HCT116 (cell line): ENCODE results near the gene SPTBN1.

Experiments
- CTCF ChIP-seq, 3 experiments: fragments of 200-600 bp in 1 of 3; sonication (generic) in 1 of 3; IDR thresholded peaks in 2 of 3; conservative IDR thresholded peaks in 1 of 3; 2 replicates each; pipeline ENCODE4 v1.5.1; 2012 to 2017; ENCODE audit warnings: low read depth in 2 of 3, low read length in 2 of 3, antibody characterized with exemption in 1 of 3, borderline replicate concordance in 1 of 3, control low read depth in 1 of 3, mild to moderate bottlenecking in 1 of 3, mixed read lengths in 1 of 3, mixed run types in 1 of 3, moderate library complexity in 1 of 3; ENCODE audit not compliant: insufficient read depth in 1 of 3
- TCF7L2 ChIP-seq: IDR thresholded peaks from 2 replicates; pipeline ENCODE4 v1.7.0; 2011; ENCODE audit warnings: borderline replicate concordance, inconsistent platforms; ENCODE audit not compliant: insufficient read depth, insufficient read length; ENCODE audit errors: extremely low read depth
- YY1 ChIP-seq: IDR thresholded peaks from 2 replicates; pipeline ENCODE4 v1.6.1; 2011; ENCODE audit warnings: low read length, low read depth, moderate library complexity, mild to moderate bottlenecking; ENCODE audit not compliant: insufficient replicate concordance; ENCODE audit errors: extremely low read depth
- ZNF274 ChIP-seq: fragments of 200-500 bp; sonication (Bioruptor generic); IDR thresholded peaks from 2 replicates; pipeline ENCODE4 v1.6.1; 2014; ENCODE audit warnings: mild to moderate bottlenecking, low read depth, low read length, inconsistent platforms

- no peak for TF ChIP-seq TCF7L2
- TF ChIP-seq CTCF (IDR thresholded peaks at IDR 0.05 in 2 of 3, conservative IDR thresholded peaks at IDR 0.05 in 1 of 3; ENCODE audit: borderline replicate concordance in 1 of 3, insufficient read depth in 1 of 3, low read depth in 2 of 3, low read length in 2 of 3) = no peak
- no peak for TF ChIP-seq YY1
- no peak for TF ChIP-seq ZNF274
Observed at GRCh38 chr2:54550547-54550946, 94.4 kb downstream of the SPTBN1 start.
